Effector memory CD8-positive, alpha-beta T cell (primary cell): Measurements from ENCODE around the gene WFDC12.

Experiments
- ATAC-seq: fragments of 150-1000 bp; cut with Tn5 transposase; replicated peaks from 2 replicates; pipeline ENCODE4 v1.10.0; 2021; ENCODE audit warnings: mild to moderate bottlenecking, moderate library complexity
- DNase-seq, 3 experiments: peaks; one replicate each; pipeline ENCODE4 v3.0.0; 2021
- H3K27ac Mint-ChIP-seq, 2 donors: one replicate each; pipeline ENCODE4 v1.8.0; 2022; ENCODE audit warnings: mild to moderate bottlenecking in 2 of 2, mixed read lengths in 2 of 2, moderate library complexity in 2 of 2
- H3K27me3 Mint-ChIP-seq, 2 donors: one replicate each; pipeline ENCODE4 v1.8.0; 2022; ENCODE audit warnings: mixed read lengths in 2 of 2
- H3K36me3 Mint-ChIP-seq: one replicate; pipeline ENCODE4 v1.8.0; 2022; ENCODE audit warnings: mild to moderate bottlenecking, moderate library complexity, mixed read lengths; ENCODE audit not compliant: insufficient read depth
- H3K4me1 Mint-ChIP-seq, 2 donors: one replicate each; pipeline ENCODE4 v1.8.0; 2022; ENCODE audit warnings: low read depth in 2 of 2, mixed read lengths in 2 of 2
- H3K4me3 Mint-ChIP-seq, 2 donors: one replicate each; pipeline ENCODE4 v1.8.0; 2022; ENCODE audit warnings: mild to moderate bottlenecking in 2 of 2, mixed read lengths in 2 of 2, moderate library complexity in 2 of 2
- H3K9me3 Mint-ChIP-seq, 2 donors: one replicate each; pipeline ENCODE4 v1.8.0; 2022; ENCODE audit warnings: mixed read lengths in 2 of 2

The WFDC12 gene

DNA sequence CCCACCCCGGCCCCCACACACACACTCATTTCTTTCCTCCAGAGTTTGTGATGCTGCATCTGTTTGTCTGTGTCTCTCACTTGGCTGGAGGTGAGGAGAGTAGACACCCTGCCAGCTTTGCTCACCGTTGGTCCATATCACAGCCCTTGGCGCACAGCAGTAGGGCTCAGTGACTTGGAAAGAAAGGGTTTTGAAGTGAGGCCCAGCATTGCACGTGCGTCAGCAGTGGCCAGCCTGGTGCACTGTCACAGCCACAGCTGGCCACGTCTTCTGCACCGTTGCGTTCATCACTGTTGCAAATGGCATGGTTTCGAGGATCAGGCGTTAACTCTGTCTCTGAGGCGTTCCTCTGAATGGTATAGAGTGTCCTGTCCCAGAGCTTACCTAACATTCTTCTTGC is 13.0 kb downstream of the WFDC12 start:
- H3K9me3 Mint-ChIP-seq, result no peaks in the 10 kb centered on the region
- no peak for DNase-seq
- no peaks in the 10 kb centered on the region for H3K36me3 Mint-ChIP-seq
- H3K4me3 Mint-ChIP-seq, result no peak overlapping the region
- peaks cover 0 to 9% of the 10 kb centered on the region in 2 donors for H3K4me1 Mint-ChIP-seq
- peaks cover 13 to 43% of the 10 kb centered on the region in 2 donors for H3K27me3 Mint-ChIP-seq
- ATAC-seq, result no peak
- H3K27ac Mint-ChIP-seq, result no peak overlapping the region

GRCh38 chr20:45110301-45110700 is 14.0 kb downstream of the WFDC12 start:
- no peaks in the 10 kb centered on the region for H3K9me3 Mint-ChIP-seq
- H3K4me3 Mint-ChIP-seq, result no peak overlapping the region
- peaks cover 0 to 9% of the 10 kb centered on the region in 2 donors for H3K4me1 Mint-ChIP-seq
- no peak overlapping the region for H3K27ac Mint-ChIP-seq
- H3K36me3 Mint-ChIP-seq, result no peaks in the 10 kb centered on the region
- H3K27me3 Mint-ChIP-seq, result peaks cover 13 to 41% of the 10 kb centered on the region in 2 donors
- DNase-seq (no peak), ATAC-seq (no peak)

GRCh38 chr20:45109634-45110033 is 14.6 kb downstream of the WFDC12 start:
- Mint-ChIP-seq H3K27me3 (peaks cover 11 to 41% of the 10 kb centered on the region in 2 donors), H3K36me3 (no peaks in the 10 kb centered on the region), H3K4me1 (peaks cover 0 to 3% of the 10 kb centered on the region in 2 donors), H3K27ac (no peak overlapping the region), H3K4me3 (no peak overlapping the region), H3K9me3 (no peaks in the 10 kb centered on the region)
- ATAC-seq (no peak), DNase-seq (no peak)

GRCh38 chr20:45105317-45105716 is 18.9 kb downstream of the WFDC12 start:
- Mint-ChIP-seq H3K9me3 (no peaks in the 10 kb centered on the region), H3K27me3 (peaks cover 24 to 58% of the 10 kb centered on the region in 2 donors), H3K4me1 (peaks cover 3% of the 10 kb centered on the region in 2 donors), H3K4me3 (no peak overlapping the region), H3K36me3 (no peaks in the 10 kb centered on the region), H3K27ac (no peak overlapping the region)
- ATAC-seq (no peak), DNase-seq (no peak)

DNA sequence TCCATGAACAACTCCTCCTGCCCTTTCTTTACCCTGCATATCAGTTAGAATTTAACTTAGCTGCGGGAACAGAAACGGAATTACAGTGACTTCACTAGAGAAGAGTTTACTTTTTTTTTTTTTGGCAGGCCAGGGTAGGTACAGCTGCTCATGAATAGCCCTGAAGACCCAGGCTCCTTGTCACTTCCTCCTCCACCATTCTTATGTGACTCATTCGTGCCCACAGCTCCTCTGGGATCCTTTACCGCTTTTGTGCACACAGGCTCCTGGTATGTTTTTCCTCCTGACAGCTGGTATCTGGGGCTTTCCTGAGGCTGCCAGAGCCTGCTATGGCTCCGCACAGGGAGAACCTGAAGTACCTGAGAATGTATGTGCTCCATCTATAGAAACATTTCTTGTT is 19.5 kb downstream of the WFDC12 start:
- no peaks in the 10 kb centered on the region for H3K9me3 Mint-ChIP-seq
- peaks cover 30 to 60% of the 10 kb centered on the region in 2 donors for H3K27me3 Mint-ChIP-seq

DNA sequence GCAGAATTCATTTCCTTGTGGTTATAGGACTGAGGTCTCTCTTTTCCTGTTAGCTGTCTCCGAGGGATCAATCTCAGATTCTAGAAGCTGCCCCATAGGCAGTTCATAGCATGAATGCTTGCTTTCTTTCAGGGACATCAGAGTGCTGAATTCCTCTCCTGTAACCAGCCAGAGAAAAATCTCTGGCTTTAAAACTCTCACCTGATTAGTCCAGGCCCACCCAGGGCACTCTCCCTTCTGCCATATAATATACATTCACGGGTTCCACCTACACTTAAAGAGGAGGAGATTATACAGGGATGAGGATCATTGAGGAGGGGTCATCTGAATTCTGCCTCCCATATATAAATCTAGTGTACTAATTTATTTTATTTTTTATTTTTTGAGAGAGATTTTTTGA is 21.2 kb downstream of the WFDC12 start:
- Mint-ChIP-seq H3K36me3 (peaks cover 3% of the 10 kb centered on the region), H3K27ac (no peak overlapping the region), H3K4me3 (no peak overlapping the region), H3K27me3 (peaks cover 41 to 64% of the 10 kb centered on the region in 2 donors), H3K4me1 (peaks cover 3 to 8% of the 10 kb centered on the region in 2 donors), H3K9me3 (no peaks in the 10 kb centered on the region)
- no peak for DNase-seq
- ATAC-seq, result no peak

More for the DNA sequence above, 19.5 kb downstream of the WFDC12 start:
- DNase-seq, result no peak
- Mint-ChIP-seq H3K4me3 (no peak overlapping the region), H3K27ac (no peak overlapping the region), H3K36me3 (no peaks in the 10 kb centered on the region), H3K4me1 (peaks cover 3 to 4% of the 10 kb centered on the region in 2 donors)
- no peak for ATAC-seq

GRCh38 chr20:45101333-45101850 is 22.9 kb downstream of the WFDC12 start:
- DNase-seq, result no peak
- no peak overlapping the region for H3K27ac Mint-ChIP-seq
- H3K9me3 Mint-ChIP-seq, result no peaks in the 10 kb centered on the region
- ATAC-seq, result no peak
- H3K27me3 Mint-ChIP-seq, result peaks cover 42 to 72% of the 10 kb centered on the region in 2 donors
- peaks cover 3% of the 10 kb centered on the region for H3K36me3 Mint-ChIP-seq
- H3K4me1 Mint-ChIP-seq, result peaks cover 3 to 12% of the 10 kb centered on the region in 2 donors
- no peak overlapping the region for H3K4me3 Mint-ChIP-seq

DNA sequence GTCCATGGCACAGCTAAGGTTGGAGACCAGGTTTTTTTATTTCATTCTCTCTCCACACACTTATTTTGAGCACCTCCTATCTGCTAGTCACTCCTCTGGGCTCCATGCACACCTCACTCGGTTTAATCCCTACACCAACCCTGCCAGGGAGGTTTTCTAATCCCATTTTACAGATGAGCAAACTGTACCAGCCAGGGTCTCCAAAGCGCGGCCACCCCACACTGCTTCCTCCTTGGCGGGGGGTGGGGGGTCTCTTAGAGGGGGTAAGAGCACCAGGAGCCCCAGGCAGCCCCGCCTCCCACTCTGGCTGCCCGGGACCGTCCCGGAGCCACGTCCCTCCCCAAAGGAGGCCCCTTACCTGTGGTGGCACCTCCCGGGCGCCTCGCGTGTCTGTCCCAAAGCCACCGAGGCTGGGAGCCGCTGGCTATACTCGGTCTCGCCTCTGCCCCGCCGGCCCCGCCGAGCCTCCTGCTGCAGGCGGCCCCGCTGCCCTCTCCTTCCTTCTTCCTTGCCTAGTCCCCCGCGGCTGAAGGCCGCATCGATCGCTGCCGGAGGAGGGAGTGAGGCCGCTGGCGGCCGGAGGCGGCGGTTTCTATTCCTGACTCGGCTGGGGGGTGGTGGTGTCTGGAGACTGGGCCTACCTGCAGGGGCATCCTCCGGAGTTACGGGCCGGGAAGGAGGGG is 23.6 kb downstream of the WFDC12 start, which contains the start of gene KCNS1:
KCNS1 (minus strand) TSS at position 565 of the 683 bp plus-strand sequence. CDS start 1,891 bp downstream, outside the sequence.
- H3K9me3 Mint-ChIP-seq, result no peaks in the 10 kb centered on the region
- no peak within 1 kb of the TSS for H3K4me3 Mint-ChIP-seq
- no peak within 1 kb of the TSS for H3K27ac Mint-ChIP-seq
- peaks cover 3 to 12% of the 10 kb centered on the region in 2 donors for H3K4me1 Mint-ChIP-seq
- peaks cover 43 to 72% of the 10 kb centered on the region in 2 donors for H3K27me3 Mint-ChIP-seq
- no peak for DNase-seq
- peaks cover 3% of the 10 kb centered on the region for H3K36me3 Mint-ChIP-seq
- ATAC-seq, result no peak

- Mint-ChIP-seq H3K36me3 (peaks cover 3% of the 10 kb centered on the region), H3K27me3 (peaks cover 43 to 58% of the 10 kb centered on the region in 2 donors), H3K4me3 (peak overlapping the region in 1 of 2 donors; percentile 69), H3K9me3 (no peaks in the 10 kb centered on the region), H3K4me1 (peaks cover 3 to 12% of the 10 kb centered on the region in 2 donors), H3K27ac (no peak overlapping the region)
- DNase-seq, result peak in 1 of 3 experiments; percentile 5
- peak; percentile 31 for ATAC-seq
Observed at GRCh38 chr20:45098103-45098773, 26.0 kb downstream of the WFDC12 start.

- DNase-seq, result peak in 2 of 3 experiments; percentile 21 to 22
- H3K9me3 Mint-ChIP-seq, result no peaks in the 10 kb centered on the region
- H3K36me3 Mint-ChIP-seq, result peaks cover 3% of the 10 kb centered on the region
- peaks cover 3 to 12% of the 10 kb centered on the region in 2 donors for H3K4me1 Mint-ChIP-seq
- H3K27me3 Mint-ChIP-seq, result peaks cover 42 to 52% of the 10 kb centered on the region in 2 donors
- H3K4me3 Mint-ChIP-seq, result peak overlapping the region; percentile 54 to 69
- H3K27ac Mint-ChIP-seq, result no peak overlapping the region
- ATAC-seq, result peak; percentile 69
Observed at GRCh38 chr20:45097485-45098102, 26.7 kb downstream of the WFDC12 start.

- H3K4me3 Mint-ChIP-seq, result no peak overlapping the region
- no peaks in the 10 kb centered on the region for H3K9me3 Mint-ChIP-seq
- H3K27ac Mint-ChIP-seq, result no peak overlapping the region
- peaks cover 3 to 12% of the 10 kb centered on the region in 2 donors for H3K4me1 Mint-ChIP-seq
- peaks cover 36 to 46% of the 10 kb centered on the region in 2 donors for H3K27me3 Mint-ChIP-seq
- DNase-seq (no peak), ATAC-seq (no peak)
- peaks cover 3% of the 10 kb centered on the region for H3K36me3 Mint-ChIP-seq
Observed at GRCh38 chr20:45096781-45097180, 27.5 kb downstream of the WFDC12 start.

DNA sequence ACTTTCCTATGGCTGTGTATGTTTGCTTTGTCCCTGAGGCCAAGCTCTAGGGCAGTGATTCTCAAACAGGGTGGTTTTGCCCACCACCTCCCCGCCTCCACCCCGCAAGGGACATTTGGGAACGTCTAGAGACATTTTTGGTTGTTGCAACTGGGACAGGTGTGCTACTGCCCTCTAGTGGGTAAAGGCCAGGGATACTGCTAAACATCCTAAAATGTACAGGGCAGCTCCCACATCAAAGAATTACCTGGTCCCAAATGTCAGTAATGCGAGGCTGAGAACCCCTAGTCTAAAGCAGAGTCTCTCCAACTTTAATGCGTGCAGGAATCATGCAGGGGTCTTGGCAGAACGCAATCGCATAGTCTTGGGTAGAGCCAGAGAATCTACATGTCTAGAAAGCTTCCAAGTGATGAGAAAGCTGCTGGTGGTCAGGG is 28.4 kb downstream of the WFDC12 start:
- Mint-ChIP-seq H3K4me1 (peaks cover 0 to 10% of the 10 kb centered on the region in 2 donors), H3K4me3 (no peak overlapping the region), H3K27me3 (peaks cover 30 to 40% of the 10 kb centered on the region in 2 donors), H3K36me3 (peaks cover 7% of the 10 kb centered on the region), H3K9me3 (no peaks in the 10 kb centered on the region), H3K27ac (no peak overlapping the region)
- ATAC-seq (peak; percentile 69), DNase-seq (peak; percentile 47 to 52 (median 49))

DNA sequence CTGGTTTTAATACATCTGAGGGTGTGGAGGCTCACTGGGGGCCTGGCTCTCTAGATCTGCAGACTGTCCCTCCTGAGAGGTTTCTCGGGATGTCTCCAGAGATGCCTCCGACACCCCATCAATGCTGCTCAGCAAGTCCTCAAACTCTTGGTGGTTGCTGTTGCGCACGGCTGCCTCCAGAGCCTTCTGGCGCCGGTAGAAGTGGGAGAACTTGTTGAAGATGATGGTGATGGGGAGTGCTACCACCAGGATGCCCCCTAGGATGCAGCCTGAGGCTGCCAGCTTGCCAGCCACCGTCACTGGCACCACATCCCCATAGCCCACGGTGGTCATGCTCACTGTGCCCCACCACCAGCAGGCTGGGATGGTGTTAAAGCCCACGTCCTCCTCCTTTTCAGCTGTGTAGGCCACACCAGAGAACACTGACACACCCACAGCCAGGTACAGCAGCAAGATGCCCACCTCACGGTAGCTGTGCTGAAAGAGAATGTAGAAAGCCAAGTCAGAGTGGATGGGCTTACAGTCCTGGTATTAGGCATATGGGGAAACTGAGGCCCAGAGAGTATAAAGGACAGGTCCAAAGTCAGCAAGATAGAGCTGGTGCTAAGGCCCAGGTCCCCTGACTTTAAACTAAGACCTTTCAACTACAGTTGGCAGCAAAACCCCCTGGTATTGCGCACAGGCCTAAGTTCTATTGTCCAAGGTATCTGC is 29.2 kb downstream of the WFDC12 start:
- Mint-ChIP-seq H3K4me1 (peaks cover 0 to 10% of the 10 kb centered on the region in 2 donors), H3K27ac (no peak overlapping the region), H3K27me3 (peaks cover 22 to 31% of the 10 kb centered on the region in 2 donors), H3K36me3 (peaks cover 7% of the 10 kb centered on the region), H3K9me3 (no peaks in the 10 kb centered on the region), H3K4me3 (no peak overlapping the region)
- DNase-seq (no peak), ATAC-seq (no peak)
